HUDEP-2 (cell line): Measurements from ENCODE around the gene ASPSCR1.
A peak's percentile ranks its signal among the peaks of the same experiment; 100 is the strongest.

ENCODE experiments used
- DNase-seq, 76 experiments: peaks; one replicate each; lab custom pipeline; 2025; ENCODE audit not compliant: unreplicated experiment in 76 of 76; lab: John Stamatoyannopoulos, UW

The ASPSCR1 gene

GRCh38 chr17:81958633-81959342 is 18.6 kb upstream of the ASPSCR1 start:
- DNase-seq, result no peak

- DNase-seq, result peak in 54 of 76 experiments; percentile 7 to 73 (median 44)
These were observed 17.9 kb upstream of the ASPSCR1 start for GRCh38 chr17:81959362-81960129.

GRCh38 chr17:81960130-81960958 is 17.1 kb upstream of the ASPSCR1 start:
- DNase-seq, result peak in 1 of 76 experiments; percentile 44

- DNase-seq, result peak in 18 of 76 experiments; percentile 8 to 29 (median 17)
These were observed 16.3 kb upstream of the ASPSCR1 start, which contains the start of gene NOTUM for GRCh38 chr17:81961087-81961511. Gene NOTUM (minus strand): TSS chr17:81961187. CDS start chr17:81960909, 278 bp downstream.

GRCh38 chr17:81961521-81962498 is 15.6 kb upstream of the ASPSCR1 start:
- no peak for DNase-seq

GRCh38 chr17:81962499-81963441 is 14.7 kb upstream of the ASPSCR1 start:
- no peak for DNase-seq

GRCh38 chr17:81964081-81964849 is 13.2 kb upstream of the ASPSCR1 start:
- no peak for DNase-seq

- DNase-seq, result no peak
These were observed 10.8 kb upstream of the ASPSCR1 start for GRCh38 chr17:81966343-81967243.

- no peak for DNase-seq
These were observed 10.2 kb upstream of the ASPSCR1 start for GRCh38 chr17:81967244-81967532.

GRCh38 chr17:81967533-81968395 is 9.7 kb upstream of the ASPSCR1 start:
- peak in 73 of 76 experiments; percentile 25 to 88 (median 74) for DNase-seq

- no peak for DNase-seq
These were observed 9.1 kb upstream of the ASPSCR1 start for GRCh38 chr17:81968396-81968745.

GRCh38 chr17:81968850-81969812 is 8.3 kb upstream of the ASPSCR1 start:
- DNase-seq, result no peak

- DNase-seq, result no peak
These were observed 4.0 kb upstream of the ASPSCR1 start for GRCh38 chr17:81973432-81973831.

GRCh38 chr17:81976332-81977210 is 858 bp upstream of the ASPSCR1 start:
- DNase-seq, result peak in 61 of 76 experiments; percentile 8 to 75 (median 43)
